Ammon's horn (tissue), 1 donor: ENCODE measurements around the gene DNAJC1.
"Not testable (repeated sequence)": the region's sequence is repeated elsewhere in the genome, so short reads cannot be mapped to it uniquely, and the experiment has no call there.

Experiments used
- DNase-seq: peaks from one replicate; pipeline ENCODE4 v3.0.0-alpha.2; 2016; ENCODE audit warnings: low spot score

DNAJC1 gene

DNA sequence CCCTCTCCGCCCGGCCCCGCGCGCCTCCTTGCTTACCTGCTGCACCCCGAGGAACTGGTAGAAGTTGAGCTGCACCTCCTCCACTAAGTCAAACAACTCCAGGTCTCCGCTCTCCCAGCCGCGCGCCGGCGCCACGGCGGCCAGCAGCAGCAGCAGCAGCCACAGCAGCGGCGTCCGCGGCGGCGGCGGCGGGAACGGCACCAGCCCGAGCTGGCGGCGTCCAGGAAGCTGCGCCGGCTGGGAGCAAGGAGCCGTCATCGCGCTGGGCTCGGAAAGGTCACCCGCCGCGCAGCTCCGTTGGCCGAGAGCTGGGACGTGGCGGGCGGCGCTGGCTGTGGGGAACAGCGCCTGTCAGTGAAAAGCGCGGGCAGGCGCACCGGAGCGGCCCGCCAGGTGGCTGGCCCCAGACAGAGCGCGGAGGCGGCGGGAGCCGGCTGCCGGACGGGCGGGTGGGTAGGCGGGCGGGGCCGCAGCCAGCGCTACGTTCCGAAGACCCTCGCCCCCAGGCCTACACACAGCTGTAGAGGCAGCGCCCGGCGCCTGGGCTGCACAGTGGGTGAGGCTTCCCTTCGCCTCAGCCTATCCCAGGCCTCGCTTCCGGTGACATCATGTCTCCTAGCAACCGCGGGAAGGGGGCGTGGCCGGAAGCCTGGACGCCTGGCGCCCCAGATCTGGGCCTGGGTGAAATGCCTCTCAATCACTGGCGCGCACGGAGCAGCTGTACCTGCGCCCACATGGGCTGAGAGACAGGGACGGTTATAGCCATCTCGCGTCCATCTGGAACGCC lies at the start of gene DNAJC1:
Gene DNAJC1, minus strand, starts transcription at position 554 of the 787 bp plus-strand sequence. Its CDS starts 296 bp downstream, at position 258.
- peak; percentile 99 for DNase-seq

DNA sequence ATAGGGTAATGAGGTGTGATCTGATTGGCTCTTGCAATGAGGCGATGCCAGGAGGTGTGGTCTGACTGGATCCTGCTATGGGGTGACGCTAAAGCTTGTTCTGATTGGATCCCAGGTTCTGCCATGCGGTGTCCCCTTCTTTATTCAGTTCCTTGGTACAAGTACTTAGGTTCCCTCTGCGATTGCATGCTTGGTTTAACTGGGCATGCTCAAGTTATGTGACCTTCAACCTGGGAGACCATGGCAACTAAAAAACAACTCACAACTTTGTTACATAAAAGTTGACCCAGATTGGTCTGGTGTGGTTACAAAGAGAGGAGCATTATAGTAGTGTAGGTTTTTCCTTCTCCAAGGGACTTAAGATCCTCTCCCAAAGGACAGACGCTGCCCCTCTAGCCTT lies 49.5 kb upstream of the DNAJC1 start:
- no peak for DNase-seq

DNA sequence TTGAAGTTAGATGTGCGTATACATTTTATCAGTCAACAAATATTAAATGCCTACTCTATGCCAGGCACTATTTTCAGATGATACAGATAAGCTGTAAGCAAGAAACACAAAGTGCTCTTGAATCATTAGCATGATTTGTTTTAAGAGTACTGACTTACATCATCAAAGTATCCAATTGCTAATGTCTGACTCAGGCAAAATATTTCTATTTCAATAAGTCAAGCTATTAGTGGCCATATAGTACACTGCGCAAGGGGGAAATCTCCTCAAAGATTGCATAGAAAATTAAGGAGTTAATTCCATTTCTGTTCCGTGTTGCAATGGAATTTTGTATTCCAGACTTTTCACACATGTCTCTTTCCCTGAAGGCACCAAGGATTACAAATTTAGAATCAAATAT lies 46.1 kb upstream of the DNAJC1 start:
- DNase-seq, result no peak

DNA sequence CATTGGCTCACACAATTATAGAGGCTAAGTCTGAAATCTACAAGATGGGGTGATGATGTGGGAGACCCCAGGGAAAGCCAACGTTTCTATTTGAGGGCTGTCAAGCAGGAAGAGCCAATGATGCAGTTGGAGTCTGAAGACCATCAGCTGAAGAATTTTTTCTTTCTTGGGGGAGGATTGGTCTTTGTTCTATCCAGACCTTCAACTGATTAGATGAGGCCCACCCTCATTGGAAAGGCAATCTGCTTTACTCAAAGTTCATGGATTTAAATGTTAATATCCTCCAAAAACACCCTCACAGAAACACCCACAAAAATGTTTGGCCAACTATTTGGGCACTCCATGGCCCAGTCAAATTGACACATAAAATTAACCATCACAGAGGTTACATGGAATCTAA lies 44.3 kb upstream of the DNAJC1 start:
- no peak for DNase-seq

GRCh38 chr10:22043327-22043633 lies 39.8 kb upstream of the DNAJC1 start:
- no peak for DNase-seq

DNA sequence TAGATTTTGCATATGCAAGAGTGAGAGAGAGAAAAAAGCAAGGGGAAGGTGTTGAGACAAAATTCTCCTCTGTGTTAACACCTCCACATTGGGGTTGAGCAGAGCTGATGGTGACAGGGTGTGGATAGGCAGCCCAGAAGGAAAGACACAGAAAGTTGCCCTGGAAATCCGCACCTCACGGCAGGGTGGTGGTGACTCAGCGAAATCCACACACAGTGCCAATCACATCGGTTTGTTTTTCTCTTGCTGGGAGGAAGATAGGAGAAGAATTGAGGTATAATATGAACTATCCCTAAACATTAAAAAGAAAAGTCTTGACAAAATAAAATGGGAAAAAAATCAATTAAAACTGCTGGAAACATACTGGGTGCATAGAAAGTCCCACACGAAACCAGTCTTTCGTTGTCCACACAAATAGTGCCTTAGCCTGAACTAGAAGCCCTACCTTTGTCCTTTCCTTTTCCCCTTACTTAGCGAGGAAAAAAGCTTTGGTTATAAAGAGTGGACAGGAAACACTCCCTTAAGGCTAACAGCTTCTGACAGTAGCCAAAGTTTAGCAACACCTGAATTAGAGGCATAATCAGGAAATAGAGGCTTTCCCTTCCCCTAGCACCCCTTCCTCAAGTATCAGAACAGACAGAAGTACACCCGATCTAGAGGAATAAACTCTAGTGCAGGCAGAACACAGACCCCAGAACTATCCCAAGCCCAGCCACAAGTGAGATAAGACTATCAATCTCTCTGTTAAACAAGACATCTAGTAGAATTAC lies 39.2 kb upstream of the DNAJC1 start:
- no peak for DNase-seq

GRCh38 chr10:22034333-22034732 lies 30.8 kb upstream of the DNAJC1 start:
- DNase-seq, result no peak

GRCh38 chr10:22032268-22032667 lies 28.7 kb upstream of the DNAJC1 start:
- not testable (repeated sequence) for DNase-seq

DNA sequence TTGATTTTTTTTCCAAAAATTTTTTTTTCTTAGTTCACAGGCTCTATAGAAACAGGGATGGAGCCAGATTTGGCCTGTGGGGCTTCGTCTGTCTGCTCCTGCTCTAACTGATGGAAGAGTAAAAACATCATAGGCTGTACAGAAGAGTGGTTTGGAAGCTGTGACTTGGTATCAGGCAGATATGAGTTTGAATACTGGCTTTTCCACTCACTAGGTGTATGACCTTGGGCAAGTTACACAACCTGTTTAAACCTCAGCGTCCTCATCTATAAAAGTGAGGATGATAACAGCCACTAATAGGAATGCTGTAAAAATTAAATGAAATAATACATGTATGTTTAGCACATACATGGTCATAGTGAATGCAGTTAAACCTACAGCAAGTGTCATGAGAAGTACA lies 26.9 kb upstream of the DNAJC1 start:
- DNase-seq, result no peak

DNA sequence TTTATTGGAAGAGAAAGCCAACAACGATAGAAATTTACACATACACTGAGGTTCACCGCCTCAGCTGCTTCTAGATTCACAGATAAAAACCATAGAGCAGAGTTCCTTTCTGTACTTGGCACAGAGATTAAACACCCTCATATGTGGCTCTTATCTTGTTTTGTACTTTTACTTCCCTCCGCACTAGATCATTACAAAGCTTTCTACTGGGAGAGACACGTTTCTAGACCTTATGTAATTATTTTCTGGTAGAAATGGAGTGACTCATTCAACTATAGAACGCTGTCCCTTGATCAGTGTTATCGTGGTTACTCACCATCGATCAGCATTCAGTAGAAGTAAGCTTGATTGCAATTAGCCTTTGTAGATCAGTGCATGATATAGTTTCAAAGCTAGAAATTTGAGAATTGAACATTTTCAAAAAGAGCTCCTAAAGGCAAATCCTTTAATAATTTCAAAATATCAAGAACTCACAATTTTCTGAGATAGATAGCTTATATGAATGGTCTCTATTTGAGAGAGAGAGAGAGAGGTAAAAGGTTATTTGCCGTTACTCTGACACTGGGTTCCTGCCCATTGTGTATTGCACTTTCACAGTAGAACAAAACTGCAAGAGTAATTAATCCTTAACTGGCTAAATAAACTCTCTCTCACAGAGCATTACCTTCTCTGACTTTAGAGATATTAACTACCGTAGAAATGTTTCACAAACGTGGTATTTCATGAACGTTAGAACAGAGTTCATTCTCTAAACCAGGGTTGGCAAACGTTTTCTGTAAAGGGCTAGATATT lies 26.1 kb upstream of the DNAJC1 start:
- DNase-seq, result no peak

DNA sequence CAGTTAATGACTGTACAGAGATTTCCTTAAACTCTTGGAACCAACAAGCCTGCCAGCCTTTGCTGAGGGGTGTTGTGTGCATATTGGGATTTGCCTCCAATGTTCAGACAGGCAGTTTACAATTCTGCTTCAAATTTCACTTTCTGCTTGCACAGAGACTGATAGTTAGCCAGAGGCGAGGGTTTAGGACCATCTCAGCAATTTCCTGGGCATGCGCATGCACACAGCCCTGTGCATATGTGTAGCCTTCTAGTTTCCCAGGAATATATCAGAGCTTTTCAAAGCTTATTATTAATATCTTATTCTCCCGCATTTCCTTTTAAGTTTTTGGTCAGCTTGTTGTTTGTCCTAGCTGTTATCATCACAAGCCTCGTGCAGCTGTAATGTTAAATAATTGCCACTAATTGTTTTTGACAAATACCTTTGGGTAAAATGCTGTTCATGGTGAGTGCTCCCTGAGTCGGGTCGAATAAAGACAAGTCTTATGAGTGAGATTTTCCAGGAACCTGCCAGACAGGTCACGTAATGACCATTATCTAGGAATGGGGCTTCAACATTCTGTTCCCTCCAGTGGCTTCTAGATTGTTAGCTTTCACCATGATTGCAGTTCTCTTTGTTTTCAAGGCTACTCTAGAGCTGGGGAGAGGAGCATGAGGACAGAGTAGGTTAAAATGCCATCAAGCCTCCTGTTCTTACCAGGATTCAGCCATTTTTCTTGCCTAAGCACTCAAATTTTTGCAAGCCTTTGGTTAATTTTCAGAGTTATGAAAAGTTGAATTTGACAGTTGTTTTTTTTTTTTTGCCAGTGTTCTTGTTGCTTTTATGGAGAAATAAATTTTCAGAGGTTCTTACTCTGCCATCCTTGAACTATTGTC lies 24.1 kb upstream of the DNAJC1 start:
- DNase-seq, result no peak

DNA sequence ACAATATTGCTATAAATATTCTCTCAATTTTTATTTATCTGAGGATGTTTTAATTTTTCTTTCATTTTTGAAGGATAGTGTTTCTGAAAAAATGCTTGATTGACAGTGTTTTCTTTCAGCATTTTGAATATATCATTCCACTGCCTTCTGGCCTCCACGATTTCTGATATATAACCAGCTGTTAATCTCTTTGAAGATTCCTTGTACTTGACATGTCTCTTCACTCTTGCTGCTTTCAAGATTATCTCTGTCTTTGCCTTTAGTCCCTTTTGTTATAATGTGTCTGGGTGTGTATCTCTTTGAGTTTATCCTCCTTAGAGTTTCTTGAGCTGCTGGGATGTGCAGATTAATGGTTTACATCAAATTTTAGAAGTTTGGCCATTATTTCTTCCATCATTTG lies 22.8 kb upstream of the DNAJC1 start:
- DNase-seq, result no peak

GRCh38 chr10:22023508-22023907 lies 20.0 kb upstream of the DNAJC1 start:
- no peak for DNase-seq

DNA sequence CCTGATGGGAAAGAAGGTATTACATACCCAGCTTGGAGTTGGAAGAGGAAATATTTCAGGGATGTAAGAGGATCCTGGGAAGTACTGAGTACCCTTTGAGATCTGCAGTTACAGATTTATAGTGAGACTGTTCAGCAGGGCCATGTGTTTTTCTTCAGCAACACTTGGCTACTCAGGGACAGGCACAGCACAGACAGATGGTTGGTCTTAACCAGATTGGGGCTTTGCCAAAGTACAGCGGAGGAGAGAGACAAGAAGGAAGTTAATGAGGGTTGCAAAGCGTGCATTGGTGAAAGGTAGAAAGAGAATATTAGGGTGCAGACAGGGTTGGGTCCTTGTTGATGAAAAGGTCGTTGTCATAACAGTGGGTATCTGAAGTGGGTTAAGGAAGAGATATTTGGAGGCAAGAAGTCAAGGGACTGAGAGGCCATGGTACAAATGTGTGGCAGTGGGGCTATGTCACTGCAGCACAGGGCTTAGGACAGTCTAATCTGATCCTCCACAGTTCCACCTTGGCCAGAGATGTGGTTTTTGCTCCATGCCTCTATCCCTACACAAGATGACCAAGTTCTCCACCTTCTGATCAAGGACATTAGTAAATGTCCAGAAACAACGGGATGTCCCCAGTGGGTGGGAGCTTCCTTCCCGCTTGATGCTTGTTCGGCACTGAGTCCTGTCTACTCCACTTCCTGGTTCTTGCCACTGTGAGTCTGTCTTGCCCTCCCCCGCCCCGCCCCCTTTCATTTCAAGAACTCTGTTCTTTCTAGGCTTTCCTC lies 18.9 kb upstream of the DNAJC1 start:
- DNase-seq, result peak; percentile 21

DNA sequence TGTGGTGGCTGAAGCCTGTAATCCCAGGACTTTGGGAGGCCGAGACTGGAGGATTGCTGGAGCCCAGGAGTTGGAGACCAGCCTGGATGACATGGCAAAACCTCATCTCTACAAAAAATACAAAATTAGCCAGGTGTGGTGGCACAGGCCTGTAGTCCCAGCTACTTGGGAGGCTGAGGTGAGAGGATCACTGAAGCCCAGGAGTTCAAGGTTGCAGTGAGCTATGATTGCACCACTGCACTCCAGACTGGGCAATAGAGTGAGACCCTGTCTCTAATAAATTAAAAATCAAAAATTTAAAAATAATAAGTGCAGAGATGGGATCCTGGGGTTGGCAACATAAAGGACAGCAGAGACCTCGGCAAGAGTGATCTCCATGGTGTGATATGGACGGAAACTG lies 17.6 kb upstream of the DNAJC1 start:
- not testable (repeated sequence) for DNase-seq

DNA sequence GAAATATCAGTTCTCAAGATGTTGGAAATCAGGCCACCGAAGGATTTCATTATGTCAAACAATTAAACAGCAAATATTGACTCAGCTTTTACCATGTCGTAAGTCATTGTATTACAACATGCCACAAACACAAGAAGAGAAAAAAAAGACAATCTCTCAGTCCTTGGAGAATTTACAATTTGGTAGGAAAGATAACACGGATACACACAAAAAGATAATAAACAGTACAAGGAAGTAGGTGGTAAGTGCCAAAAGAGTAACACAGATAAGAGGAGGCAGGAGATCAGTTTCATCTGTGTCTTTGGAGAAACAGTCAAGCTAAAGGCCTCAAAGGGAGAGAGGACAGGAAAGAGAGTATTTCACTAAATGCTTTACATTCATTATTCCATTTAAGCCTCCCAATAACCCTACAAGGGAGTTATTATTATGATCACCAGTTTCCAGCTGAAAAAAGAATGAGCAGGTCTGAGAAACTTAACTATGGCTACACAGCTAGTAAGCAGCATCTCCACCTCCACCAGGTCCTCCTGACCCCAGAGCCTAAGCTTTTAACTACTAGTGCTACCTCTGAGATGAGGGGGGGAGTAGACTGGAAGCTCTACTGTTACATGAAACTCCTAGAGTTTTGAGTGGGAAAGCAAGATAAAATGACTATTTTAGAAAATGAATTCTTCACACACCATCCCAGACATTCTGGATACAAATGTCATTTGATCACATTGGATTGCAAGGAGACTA lies 13.9 kb upstream of the DNAJC1 start:
- no peak for DNase-seq

GRCh38 chr10:22016046-22016705 lies 12.6 kb upstream of the DNAJC1 start:
- DNase-seq, result no peak

DNA sequence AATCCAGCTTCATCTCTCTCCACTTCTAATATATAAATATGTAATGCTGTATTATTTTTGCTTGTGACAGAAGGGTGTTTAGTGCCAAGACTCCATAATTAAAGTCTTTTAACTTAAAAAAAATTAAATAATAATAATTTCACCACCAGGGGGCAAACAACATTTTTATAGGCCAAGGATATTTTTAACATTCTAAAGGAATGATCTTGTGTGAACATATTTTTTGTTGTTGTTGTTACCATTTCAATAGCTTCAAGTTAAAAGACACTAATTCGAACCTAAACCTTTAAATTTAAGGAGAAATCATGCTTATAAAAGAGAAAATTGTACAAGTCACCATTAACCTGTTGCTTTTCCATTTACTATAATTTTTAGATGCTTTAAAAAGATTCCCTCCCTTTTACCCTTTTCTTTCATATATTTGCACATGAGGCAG lies 7.5 kb upstream of the DNAJC1 start:
- no peak for DNase-seq

GRCh38 chr10:22010539-22010938 lies 7.0 kb upstream of the DNAJC1 start:
- no peak for DNase-seq
